ENCODE results near the gene PRDM15.

The PRDM15 gene

GRCh38 chr21:41832596-41833496 lies 46.3 kb downstream of the PRDM15 start:
- Histone ChIP-seq H3K14ac (ENCODE audit: low read length in 2 of 2) (no peak overlapping the region), H3K4ac (ENCODE audit: low read depth in 1 of 2, low read length in 2 of 2) (no peak overlapping the region), H3K79me1 (replicated peaks; ENCODE audit: low read length, poor library complexity, severe bottlenecking) (peaks cover 4% of the 10 kb centered on the region), H3K23ac (ENCODE audit: low read length in 2 of 2) (no peak overlapping the region), H2BK120ac (ENCODE audit: low read depth, low read length) (no peak overlapping the region), H3K36me3 (ENCODE audit: control insufficient read depth in 1 of 2, insufficient read depth in 2 of 2, low read depth in 1 of 2, low read length in 2 of 2) (peaks cover 46 to 67% of the 10 kb centered on the region in 2 experiments), H3K27ac (ENCODE audit: low read length, poor library complexity, severe bottlenecking) (no peak overlapping the region), H2BK12ac (ENCODE audit: low read length in 2 of 2) (no peak overlapping the region), H3K18ac (ENCODE audit: low read depth in 1 of 2, low read length in 2 of 2) (no peak overlapping the region), H3K9me3 (ENCODE audit: control insufficient read depth, low read length) (no peaks in the 10 kb centered on the region), H2BK15ac (ENCODE audit: low read depth, poor library complexity, severe bottlenecking) (no peak overlapping the region), H3K4me1 (ENCODE audit: control insufficient read depth, insufficient read depth, low read depth, low read length) (peaks cover 2% of the 10 kb centered on the region), H2AFZ (ENCODE audit: low read depth, low read length) (no peak overlapping the region), H3K9ac (ENCODE audit: low read length) (no peak overlapping the region), H4K91ac (ENCODE audit: low read length) (peak overlapping the region; percentile 34), H3K4me2 (ENCODE audit: low read length, poor library complexity, severe bottlenecking) (no peak overlapping the region), H3K27me3 (ENCODE audit: control insufficient read depth in 1 of 2, insufficient read depth in 1 of 2, low read length in 2 of 2) (no peaks in the 10 kb centered on the region), H4K8ac (ENCODE audit: low read length) (no peak overlapping the region), H3K4me3 (ENCODE audit: insufficient read depth in 1 of 2, low read depth in 1 of 2, low read length in 2 of 2) (no peak overlapping the region), H2BK5ac (ENCODE audit: low read depth, low read length, poor library complexity, severe bottlenecking) (no peak overlapping the region), H2AK5ac (ENCODE audit: low read length, severe bottlenecking) (no peak overlapping the region)
- no peak for DNase-seq
- 92% methylated on average over 16 of the region's 17 CpGs for WGBS

- Histone ChIP-seq H3K4ac (ENCODE audit: low read depth in 1 of 2, low read length in 2 of 2) (no peak overlapping the region), H3K36me3 (ENCODE audit: control insufficient read depth in 1 of 2, insufficient read depth in 2 of 2, low read depth in 1 of 2, low read length in 2 of 2) (peaks cover 38 to 69% of the 10 kb centered on the region in 2 experiments), H3K14ac (ENCODE audit: low read length in 2 of 2) (no peak overlapping the region), H3K18ac (ENCODE audit: low read depth in 1 of 2, low read length in 2 of 2) (no peak overlapping the region), H3K9me3 (ENCODE audit: control insufficient read depth, low read length) (no peaks in the 10 kb centered on the region), H3K27ac (ENCODE audit: low read length, poor library complexity, severe bottlenecking) (no peak overlapping the region), H3K23ac (ENCODE audit: low read length in 2 of 2) (no peak overlapping the region), H2BK15ac (ENCODE audit: low read depth, poor library complexity, severe bottlenecking) (no peak overlapping the region), H2BK12ac (ENCODE audit: low read length in 2 of 2) (no peak overlapping the region), H4K8ac (ENCODE audit: low read length) (no peak overlapping the region), H2BK5ac (ENCODE audit: low read depth, low read length, poor library complexity, severe bottlenecking) (no peak overlapping the region), H3K9ac (ENCODE audit: low read length) (no peak overlapping the region), H3K27me3 (ENCODE audit: control insufficient read depth in 1 of 2, insufficient read depth in 1 of 2, low read length in 2 of 2) (no peaks in the 10 kb centered on the region), H2AFZ (ENCODE audit: low read depth, low read length) (no peak overlapping the region), H2BK120ac (ENCODE audit: low read depth, low read length) (no peak overlapping the region), H3K4me2 (ENCODE audit: low read length, poor library complexity, severe bottlenecking) (no peak overlapping the region), H3K4me3 (ENCODE audit: insufficient read depth in 1 of 2, low read depth in 1 of 2, low read length in 2 of 2) (no peak overlapping the region), H3K79me1 (replicated peaks; ENCODE audit: low read length, poor library complexity, severe bottlenecking) (peaks cover 4% of the 10 kb centered on the region), H4K91ac (ENCODE audit: low read length) (peak overlapping the region; percentile 34), H3K4me1 (ENCODE audit: control insufficient read depth, insufficient read depth, low read depth, low read length) (peaks cover 2% of the 10 kb centered on the region), H2AK5ac (ENCODE audit: low read length, severe bottlenecking) (no peak overlapping the region)
- no peak for DNase-seq
- 98% methylated on average over 14 of the region's 17 CpGs for WGBS
Measured at GRCh38 chr21:41831866-41832595, 47.1 kb downstream of the PRDM15 start.

GRCh38 chr21:41831453-41831831 lies 47.7 kb downstream of the PRDM15 start:
- Histone ChIP-seq H3K9me3 (ENCODE audit: control insufficient read depth, low read length) (no peaks in the 10 kb centered on the region), H2BK120ac (ENCODE audit: low read depth, low read length) (no peak overlapping the region), H3K36me3 (ENCODE audit: control insufficient read depth in 1 of 2, insufficient read depth in 2 of 2, low read depth in 1 of 2, low read length in 2 of 2) (peaks cover 37 to 72% of the 10 kb centered on the region in 2 experiments), H3K18ac (ENCODE audit: low read depth in 1 of 2, low read length in 2 of 2) (no peak overlapping the region), H3K9ac (ENCODE audit: low read length) (no peak overlapping the region), H3K4ac (ENCODE audit: low read depth in 1 of 2, low read length in 2 of 2) (no peak overlapping the region), H3K4me2 (ENCODE audit: low read length, poor library complexity, severe bottlenecking) (no peak overlapping the region), H3K4me3 (ENCODE audit: insufficient read depth in 1 of 2, low read depth in 1 of 2, low read length in 2 of 2) (no peak overlapping the region), H2AK5ac (ENCODE audit: low read length, severe bottlenecking) (no peak overlapping the region), H2BK5ac (ENCODE audit: low read depth, low read length, poor library complexity, severe bottlenecking) (no peak overlapping the region), H3K27me3 (ENCODE audit: control insufficient read depth in 1 of 2, insufficient read depth in 1 of 2, low read length in 2 of 2) (no peaks in the 10 kb centered on the region), H4K8ac (ENCODE audit: low read length) (no peak overlapping the region), H4K91ac (ENCODE audit: low read length) (no peak overlapping the region), H3K4me1 (ENCODE audit: control insufficient read depth, insufficient read depth, low read depth, low read length) (peaks cover 2% of the 10 kb centered on the region), H2BK12ac (ENCODE audit: low read length in 2 of 2) (no peak overlapping the region), H2AFZ (ENCODE audit: low read depth, low read length) (no peak overlapping the region), H3K14ac (ENCODE audit: low read length in 2 of 2) (no peak overlapping the region), H3K79me1 (replicated peaks; ENCODE audit: low read length, poor library complexity, severe bottlenecking) (peaks cover 4% of the 10 kb centered on the region), H3K23ac (ENCODE audit: low read length in 2 of 2) (no peak overlapping the region), H3K27ac (ENCODE audit: low read length, poor library complexity, severe bottlenecking) (no peak overlapping the region), H2BK15ac (ENCODE audit: low read depth, poor library complexity, severe bottlenecking) (no peak overlapping the region)
- WGBS: 94% methylated on average over 8 of the region's 8 CpGs
- no peak for DNase-seq

DNA sequence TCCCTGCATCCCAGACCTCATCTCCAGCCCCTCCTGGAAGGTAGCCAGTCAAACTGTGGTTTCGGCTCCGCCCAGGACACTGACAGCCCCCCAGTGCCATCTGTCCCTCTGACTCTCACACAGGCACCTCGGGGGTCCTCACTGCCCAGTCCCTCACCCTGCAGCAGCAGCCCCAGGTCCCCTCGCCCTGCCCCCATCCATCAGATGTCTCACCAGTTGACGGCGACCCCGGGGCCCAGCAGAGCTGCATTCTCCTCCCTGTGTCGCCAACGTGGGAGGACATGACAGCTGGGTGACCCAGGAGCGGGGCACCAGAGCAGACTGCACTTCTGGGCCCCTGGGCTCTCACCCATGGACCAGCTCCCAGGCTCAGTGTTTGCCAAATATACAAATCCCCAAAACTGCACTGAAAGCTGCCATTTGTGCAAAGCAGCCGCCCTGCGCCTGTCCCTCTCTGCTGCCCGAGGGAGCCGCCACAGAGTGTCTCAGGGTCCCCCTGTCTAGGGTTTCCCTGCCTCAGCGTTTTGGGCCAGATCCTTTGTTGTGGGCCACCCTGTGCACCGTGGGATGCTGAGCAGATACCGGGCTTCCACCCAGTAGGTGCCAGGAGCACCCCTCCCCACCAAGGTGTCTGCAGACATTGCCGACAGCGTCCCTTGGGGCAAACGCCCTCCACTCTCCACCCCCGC lies 48.2 kb downstream of the PRDM15 start:
- Histone ChIP-seq H3K27ac (ENCODE audit: low read length, poor library complexity, severe bottlenecking) (no peak overlapping the region), H2BK120ac (ENCODE audit: low read depth, low read length) (no peak overlapping the region), H3K4me2 (ENCODE audit: low read length, poor library complexity, severe bottlenecking) (no peak overlapping the region), H2AK5ac (ENCODE audit: low read length, severe bottlenecking) (no peak overlapping the region), H3K4me1 (ENCODE audit: control insufficient read depth, insufficient read depth, low read depth, low read length) (peaks cover 2% of the 10 kb centered on the region), H2AFZ (ENCODE audit: low read depth, low read length) (no peak overlapping the region), H2BK15ac (ENCODE audit: low read depth, poor library complexity, severe bottlenecking) (no peak overlapping the region), H3K9ac (ENCODE audit: low read length) (no peak overlapping the region), H3K14ac (ENCODE audit: low read length in 2 of 2) (no peak overlapping the region), H2BK5ac (ENCODE audit: low read depth, low read length, poor library complexity, severe bottlenecking) (no peak overlapping the region), H4K8ac (ENCODE audit: low read length) (no peak overlapping the region), H3K9me3 (ENCODE audit: control insufficient read depth, low read length) (no peaks in the 10 kb centered on the region), H2BK12ac (ENCODE audit: low read length in 2 of 2) (no peak overlapping the region), H3K27me3 (ENCODE audit: control insufficient read depth in 1 of 2, insufficient read depth in 1 of 2, low read length in 2 of 2) (no peaks in the 10 kb centered on the region), H3K4ac (ENCODE audit: low read depth in 1 of 2, low read length in 2 of 2) (no peak overlapping the region), H3K18ac (ENCODE audit: low read depth in 1 of 2, low read length in 2 of 2) (no peak overlapping the region), H4K91ac (ENCODE audit: low read length) (no peak overlapping the region), H3K4me3 (ENCODE audit: insufficient read depth in 1 of 2, low read depth in 1 of 2, low read length in 2 of 2) (no peak overlapping the region), H3K79me1 (replicated peaks; ENCODE audit: low read length, poor library complexity, severe bottlenecking) (peaks cover 4% of the 10 kb centered on the region), H3K23ac (ENCODE audit: low read length in 2 of 2) (no peak overlapping the region), H3K36me3 (ENCODE audit: control insufficient read depth in 1 of 2, insufficient read depth in 2 of 2, low read depth in 1 of 2, low read length in 2 of 2) (peaks cover 36 to 69% of the 10 kb centered on the region in 2 experiments)
- DNase-seq: no peak
- WGBS: 96% methylated on average over 21 of the region's 21 CpGs

All from mesenchymal stem cell (in vitro differentiated cells and primary cell).